HG02798 (cell line): ENCODE data around the gene B4GALT3.
A peak's percentile ranks its signal among the peaks of the same experiment; 100 is the strongest.

Experiments used
- ATAC-seq: cut with Tn5 transposase; IDR thresholded peaks from one replicate; pipeline ENCODE4 v1.9.1; 2021; ENCODE audit warnings: mild to moderate bottlenecking; ENCODE audit not compliant: unreplicated experiment, poor library complexity

The B4GALT3 gene

DNA sequence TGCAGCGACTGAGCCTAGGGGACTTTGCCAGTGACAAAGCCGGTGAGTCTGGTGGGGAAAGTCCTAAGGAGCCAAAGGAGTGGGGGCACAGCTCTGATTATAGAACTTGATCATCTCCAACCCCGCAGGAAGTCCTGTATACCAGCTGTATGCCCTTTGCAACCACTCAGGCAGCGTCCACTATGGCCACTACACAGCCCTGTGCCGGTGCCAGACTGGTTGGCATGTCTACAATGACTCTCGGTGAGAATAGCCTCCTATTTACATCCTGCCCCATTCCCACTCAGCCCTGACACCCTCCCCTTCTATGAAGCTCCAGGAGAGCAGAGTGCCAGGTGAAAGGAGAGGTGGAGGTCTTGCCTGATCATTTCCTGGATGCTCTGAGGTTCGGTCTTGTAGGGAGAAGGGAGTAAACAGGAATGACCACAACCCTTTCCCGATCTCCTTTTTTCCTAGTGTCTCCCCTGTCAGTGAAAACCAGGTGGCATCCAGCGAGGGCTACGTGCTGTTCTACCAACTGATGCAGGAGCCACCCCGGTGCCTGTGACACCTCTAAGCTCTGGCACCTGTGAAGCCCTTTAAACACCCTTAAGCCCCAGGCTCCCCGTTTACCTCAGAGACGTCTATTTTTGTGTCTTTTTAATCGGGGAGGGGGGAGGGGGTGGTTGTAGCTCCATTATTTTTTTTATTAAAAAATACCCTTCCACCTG is 12.3 kb downstream of the B4GALT3 start:
- no peak for ATAC-seq

DNA sequence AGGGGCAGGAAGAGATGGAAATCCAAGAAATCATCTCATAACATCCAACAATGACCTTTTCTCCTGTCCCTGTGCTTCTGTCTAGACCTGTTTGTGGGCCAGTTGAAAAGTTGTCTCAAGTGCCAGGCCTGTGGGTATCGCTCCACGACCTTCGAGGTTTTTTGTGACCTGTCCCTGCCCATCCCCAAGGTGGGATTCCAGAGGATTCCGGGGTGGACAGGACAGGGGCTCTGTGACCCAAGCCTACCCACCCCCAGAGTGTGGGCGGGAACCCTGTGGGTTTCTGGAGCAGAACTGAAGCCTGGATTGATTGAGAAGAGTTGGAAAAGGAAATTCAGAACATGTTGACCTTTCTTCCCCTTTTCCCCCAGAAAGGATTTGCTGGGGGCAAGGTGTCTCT is 13.5 kb downstream of the B4GALT3 start:
- no peak for ATAC-seq

DNA sequence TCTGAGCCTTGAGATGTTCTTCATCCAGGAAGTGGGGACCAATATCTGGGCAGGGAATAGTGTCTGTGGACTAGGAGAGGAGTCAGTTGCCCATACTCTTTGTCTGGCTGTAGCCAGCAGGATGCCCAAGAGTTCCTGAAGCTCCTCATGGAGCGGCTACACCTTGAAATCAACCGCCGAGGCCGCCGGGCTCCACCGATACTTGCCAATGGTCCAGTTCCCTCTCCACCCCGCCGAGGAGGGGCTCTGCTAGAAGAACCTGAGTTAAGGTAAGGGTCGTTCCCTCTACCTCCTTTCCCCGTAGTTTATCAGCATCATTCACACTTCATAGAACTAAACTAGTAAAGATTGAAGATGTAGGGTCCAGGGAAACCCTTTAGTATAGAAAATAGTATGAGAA is 14.5 kb downstream of the B4GALT3 start:
- no peak for ATAC-seq

DNA sequence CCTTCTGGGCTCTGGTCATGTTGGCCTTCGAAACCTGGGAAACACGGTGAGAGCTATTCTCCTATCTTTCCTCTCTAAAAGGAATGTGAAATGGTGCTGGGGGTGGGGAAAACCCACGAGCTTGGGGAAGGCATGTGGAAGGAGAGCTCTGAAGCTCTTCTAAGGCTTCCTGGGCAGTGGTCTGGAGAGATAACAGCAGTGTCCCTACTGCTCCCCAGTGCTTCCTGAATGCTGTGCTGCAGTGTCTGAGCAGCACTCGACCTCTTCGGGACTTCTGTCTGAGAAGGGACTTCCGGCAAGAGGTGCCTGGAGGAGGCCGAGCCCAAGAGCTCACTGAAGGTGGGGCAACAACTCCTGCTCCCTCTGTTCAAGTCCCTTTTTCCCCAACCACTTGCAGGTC is 15.3 kb downstream of the B4GALT3 start:
- ATAC-seq = no peak

DNA sequence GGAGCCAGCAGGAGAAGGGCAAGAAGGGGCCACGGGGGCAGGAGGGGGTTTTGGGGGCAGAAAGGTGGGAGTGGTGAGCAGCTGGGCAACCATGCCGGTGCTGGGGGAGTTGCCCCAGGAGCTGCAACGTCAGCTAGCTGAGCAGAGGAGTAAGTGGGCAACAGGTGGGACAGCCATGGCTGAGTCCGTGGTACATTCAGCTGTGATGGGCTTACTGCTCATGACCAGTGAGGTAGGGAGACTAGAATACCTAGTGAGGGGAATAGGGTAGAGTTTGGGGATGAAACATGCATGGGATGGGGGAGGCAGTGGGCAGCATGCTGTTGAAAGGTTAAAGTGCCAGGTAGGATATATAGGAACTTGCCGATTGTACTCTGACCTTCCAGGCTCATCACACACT is 15.7 kb downstream of the B4GALT3 start:
- ATAC-seq = no peak

DNA sequence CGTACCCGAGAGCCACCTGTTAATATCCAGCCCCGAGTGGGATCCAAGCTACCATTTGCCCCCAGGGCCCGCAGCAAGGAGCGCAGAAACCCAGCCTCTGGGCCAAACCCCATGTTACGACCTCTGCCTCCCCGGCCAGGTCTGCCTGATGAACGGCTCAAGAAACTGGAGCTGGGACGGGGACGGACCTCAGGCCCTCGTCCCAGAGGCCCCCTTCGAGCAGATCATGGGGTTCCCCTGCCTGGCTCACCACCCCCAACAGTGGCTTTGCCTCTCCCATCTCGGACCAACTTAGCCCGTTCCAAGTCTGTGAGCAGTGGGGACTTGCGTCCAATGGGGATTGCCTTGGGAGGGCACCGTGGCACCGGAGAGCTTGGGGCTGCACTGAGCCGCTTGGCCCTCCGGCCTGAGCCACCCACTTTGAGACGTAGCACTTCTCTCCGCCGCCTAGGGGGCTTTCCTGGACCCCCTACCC is 16.6 kb downstream of the B4GALT3 start:
- ATAC-seq = no peak

DNA sequence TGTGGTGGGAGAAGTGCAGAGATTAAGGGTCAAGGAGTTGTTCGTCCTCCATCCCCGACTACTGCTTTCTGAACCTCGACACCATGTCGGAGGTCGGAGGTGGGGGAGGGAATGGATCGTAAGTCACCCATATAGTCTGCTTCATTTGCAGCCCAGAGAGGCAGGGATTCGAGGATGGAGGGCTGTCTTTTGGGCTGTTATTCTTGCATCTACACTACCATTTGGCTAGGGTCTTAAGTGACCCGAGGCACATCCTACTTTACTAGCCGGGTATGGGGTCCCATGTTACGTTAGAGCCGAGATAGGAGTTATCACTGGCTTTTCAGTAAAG is 17.4 kb downstream of the B4GALT3 start:
- no peak for ATAC-seq

DNA sequence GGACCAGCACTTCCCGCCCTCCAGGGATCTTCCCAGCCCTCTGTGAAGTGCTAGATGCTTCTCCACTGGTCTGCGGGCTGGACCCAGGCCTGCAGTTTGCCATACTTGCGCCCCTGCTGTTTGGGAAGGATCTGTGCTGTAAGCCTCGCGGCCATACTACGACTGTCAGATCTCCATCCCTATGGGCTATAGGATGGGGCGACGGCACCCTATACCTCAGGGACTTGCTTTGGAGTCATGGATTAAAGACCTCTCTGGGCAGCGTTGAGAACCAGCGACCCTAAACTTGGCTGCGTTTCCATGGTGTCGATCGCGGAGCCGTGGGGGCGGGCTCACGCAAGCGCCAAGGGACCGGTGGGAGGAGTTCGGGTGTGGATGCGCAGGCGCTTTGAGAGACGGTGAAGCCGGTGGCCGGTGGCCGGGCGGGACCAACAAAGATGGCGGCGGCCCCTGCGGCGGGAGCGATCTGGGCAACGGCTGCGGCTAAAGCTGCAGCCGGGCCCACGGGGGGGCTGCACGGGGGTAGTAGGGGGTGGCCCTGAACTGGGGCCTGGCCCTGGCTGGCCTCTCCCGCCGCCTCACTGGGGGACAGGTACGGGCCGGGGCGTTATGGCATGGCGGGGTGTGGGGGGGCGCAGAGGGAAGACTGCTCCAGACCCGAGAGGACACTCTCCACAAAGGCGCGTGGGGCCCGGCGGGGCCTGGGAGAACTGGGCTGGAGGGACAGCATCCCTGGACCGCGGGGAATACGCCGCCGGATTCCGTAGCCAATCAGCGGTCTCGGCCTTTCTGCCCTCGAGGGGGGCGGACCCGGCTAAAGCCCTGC is 18.0 kb downstream of the B4GALT3 start, which contains the start of gene USP21:
TSS of gene USP21 (plus strand) at position 414 of the 826 bp plus-strand sequence. CDS start 1,141 bp downstream, outside the sequence.
- peak; percentile 93 for ATAC-seq

DNA sequence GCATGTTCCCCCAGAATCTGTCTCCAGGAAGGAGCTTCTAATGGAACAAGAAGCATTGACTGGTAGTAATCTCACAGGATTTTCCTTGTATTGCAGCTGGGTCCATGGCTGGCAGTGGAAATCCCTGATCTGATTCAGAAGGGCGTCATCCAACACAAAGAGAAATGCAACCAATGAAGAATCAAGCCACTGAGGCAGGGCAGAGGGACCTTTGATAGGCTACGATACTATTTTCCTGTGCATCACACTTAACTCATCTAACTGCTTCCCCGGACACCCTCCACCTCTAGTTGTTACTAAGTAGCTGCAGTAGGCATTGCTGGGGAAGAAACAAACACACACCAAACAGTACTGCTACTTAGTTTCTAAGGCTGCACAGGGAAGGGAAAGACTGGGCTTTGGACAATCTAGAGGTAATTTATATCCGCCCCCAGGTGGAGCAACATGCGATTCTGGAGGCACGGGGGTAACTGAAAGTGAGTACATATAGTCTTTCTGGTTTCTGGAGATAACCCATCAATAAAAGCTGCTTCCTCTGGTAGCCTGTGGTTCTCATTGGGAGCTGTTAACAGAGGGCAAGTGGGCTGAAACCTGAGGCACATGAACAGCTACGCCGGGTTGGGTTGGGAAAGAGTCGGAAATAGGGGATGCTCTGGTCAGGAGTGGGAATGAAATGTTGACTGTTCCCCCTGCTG is 18.8 kb downstream of the B4GALT3 start:
- ATAC-seq = no peak

DNA sequence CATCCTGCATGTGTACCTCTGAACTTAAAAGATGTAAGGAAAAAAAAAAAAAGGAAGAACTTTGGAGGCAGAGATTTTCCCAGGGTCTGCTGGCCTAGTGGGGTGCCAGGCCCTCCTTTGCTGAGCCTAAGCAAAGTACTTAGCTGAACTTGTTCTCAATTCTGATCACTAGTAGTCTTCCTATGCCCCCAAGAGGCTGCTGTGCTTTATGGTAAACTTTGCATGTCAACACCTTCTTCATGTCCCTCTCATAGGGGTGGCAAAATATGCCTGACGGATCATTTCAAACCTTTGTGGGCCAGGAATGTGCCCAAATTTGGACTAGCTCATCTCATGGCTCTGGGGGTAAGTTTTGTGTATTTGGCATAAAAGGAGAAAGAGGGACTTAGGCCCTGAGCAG is 19.4 kb downstream of the B4GALT3 start:
- no peak for ATAC-seq

DNA sequence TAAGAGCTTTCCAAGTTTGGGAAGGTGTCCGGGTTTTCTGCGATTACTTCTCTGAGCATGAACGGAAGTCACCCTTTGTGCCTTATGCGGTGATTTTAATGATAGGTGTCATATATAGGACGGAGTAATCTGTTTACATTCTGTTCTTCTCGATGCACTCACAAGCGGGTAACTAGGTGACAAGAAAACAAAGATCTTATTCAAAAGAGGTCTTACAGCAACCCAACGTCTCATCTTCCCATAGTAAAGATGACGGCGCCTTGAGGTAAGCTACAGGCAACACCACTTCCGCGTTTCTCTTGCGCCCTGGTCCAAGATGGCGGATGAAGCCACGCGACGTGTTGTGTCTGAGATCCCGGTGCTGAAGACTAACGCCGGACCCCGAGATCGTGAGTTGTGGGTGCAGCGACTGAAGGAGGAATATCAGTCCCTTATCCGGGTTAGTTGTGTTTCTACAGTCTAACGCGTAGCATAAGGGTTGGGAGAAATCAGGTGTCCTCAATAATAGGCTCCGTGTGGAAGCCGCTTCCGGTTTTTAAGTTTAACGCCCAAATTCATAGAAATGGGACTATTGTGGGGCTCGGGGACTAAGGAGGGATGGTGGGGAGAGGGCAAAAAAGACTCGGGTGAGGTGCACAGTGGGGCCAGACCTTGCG is 23.5 kb downstream of the B4GALT3 start, which contains the start of gene UFC1:
TSS of gene UFC1 (plus strand) at position 297 of the 656 bp plus-strand sequence. CDS start at position 317, 20 bp downstream.
- peak; percentile 96 for ATAC-seq

DNA sequence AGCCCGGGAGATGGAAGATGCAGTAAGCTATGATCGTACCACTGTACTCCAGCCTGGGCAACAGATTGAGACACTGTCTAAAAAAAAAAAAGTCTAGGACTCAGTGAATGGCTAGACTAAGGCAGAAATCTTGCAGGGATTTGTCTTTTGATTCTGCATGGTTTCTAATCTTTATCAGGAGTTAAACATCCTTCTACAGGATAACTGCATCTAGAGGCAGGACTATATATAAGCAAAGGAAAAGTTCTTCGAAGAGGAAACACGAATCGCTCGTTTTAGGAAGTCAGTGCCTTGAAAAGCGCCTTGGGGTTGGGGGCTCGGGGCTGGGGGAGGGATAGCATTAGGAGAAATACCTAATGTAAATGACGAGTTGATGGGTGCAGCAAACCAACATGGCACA is 24.1 kb downstream of the B4GALT3 start:
- ATAC-seq = no peak

DNA sequence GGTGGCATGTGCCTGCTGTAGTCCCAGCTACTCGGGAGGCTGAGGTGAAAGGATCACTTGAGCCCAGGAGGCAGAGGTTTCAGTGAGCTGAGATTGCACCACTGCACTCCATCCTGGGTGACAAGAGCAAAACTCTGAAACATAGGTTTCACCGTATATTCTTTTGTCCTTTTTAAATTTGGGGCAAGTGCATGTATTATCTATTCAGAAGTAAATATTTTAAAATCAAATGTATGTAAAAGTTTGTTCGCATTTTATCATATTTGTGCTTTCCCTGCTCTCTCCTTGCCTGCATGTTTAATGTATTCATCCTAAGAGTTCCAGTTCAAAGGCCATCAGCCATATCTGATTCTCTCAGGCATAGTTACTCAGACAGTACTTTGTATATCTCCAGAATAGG is 31.5 kb downstream of the B4GALT3 start:
- ATAC-seq = no peak

DNA sequence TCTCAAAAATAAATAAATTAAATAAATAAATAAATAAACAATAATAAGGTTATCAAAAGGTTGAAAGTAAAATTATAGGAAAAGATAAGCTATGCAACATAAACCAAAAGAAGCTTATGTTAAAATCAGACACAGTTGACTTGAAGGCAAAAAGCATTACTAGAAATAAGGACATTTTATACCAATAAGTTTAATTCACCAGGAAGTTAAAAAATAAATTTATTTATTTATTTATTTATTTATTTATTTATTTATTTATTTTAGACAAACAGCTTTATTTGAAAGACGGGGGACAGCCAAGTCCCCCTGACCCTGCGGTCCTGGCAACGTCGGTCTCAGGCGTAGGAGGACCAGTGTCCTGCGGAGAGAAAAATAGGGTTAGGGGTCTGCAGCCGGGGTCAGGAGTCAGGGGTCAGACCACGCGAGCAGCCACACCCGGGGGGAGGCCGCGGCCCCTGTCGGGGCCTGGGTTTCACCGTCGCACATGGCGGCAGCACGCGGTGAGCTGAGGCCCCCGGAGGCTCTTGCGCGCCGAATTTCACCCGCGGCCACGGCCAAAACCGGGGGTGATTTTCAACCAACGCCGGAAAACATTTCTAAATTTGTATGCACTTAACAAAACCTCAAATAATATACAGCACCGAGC is 36.4 kb downstream of the B4GALT3 start:
- ATAC-seq = no peak

DNA sequence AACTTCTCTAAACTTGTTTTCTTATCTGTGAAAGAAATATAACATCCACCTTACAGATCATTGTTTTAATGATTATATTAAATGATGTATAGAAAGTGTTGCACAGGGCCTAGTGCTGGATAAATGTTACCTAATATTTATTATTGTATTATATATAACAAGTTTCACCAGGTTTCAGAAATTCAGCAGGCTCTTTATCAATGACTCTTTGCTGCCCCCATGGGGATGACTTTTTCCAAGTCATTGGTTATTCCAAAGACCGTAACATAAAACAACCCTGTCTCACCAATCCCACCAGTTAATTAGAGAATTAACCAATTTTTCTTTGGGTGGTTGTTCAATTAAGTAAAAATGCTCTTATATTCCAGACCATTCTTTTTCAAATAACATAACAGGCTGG is 37.5 kb downstream of the B4GALT3 start:
- ATAC-seq = no peak

DNA sequence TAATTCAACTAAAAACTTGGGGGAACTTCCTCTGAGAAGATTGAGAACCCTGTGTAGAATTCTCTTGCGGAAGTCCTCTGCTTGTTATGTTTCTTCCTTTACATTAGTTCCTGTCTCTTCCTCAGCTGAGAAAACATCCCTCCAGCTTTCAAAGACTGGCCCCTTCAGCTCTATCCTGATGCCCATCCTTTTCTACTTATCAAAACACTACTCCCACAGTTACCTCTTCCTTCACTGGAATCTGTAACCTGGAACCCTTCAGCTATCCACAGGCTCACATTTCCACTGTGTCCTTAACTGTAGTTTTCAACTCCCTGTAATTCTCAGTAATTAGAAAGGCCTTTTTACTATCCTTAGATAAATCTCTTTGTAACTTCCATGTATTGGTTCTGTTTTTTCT is 38.9 kb downstream of the B4GALT3 start:
- ATAC-seq = no peak

DNA sequence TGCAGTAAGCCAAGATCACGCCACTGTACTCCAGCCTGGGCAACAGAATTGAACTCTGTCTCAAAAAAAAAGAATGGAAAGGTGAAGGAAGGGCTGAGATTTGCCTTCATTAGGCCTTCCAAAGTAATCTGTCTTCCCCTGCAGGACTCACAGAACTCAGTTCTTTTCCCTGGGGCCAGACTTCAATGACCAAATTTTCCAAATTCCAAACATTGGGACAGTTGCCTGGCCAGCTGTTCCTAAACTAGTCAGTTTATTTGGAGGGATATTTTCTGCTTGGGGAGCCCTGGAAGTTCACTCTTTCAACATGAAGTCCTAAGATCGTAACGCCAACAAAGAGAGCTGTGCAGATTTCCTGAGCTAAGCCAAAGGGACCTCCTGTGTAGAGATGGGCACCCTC is 39.4 kb downstream of the B4GALT3 start:
- ATAC-seq = no peak

DNA sequence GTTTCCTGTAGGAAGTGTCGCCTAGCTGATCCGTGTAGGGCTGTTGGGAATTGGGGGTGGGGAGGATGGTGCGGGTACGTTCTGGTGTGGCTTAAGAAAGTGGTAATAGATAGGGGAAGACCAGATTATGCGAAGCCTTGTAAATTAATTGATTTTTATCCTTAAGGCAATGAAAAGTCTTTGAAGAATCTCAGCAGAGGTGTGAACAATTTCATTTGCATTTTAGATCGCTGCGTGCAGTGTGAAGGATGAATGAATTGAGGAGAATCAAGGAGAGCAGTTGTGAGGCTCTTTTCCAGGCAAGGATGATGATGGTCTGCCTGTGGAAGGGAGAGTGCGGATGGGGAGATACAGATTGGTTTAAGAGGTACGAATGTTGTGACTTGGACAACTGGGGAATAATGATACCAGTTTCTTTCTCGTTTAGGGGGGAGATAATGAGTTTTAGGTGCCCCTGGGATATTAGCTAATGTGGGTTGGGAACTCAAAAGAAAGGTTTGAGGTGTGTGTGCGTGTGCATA is 44.0 kb downstream of the B4GALT3 start:
- peak; percentile 4 for ATAC-seq

DNA sequence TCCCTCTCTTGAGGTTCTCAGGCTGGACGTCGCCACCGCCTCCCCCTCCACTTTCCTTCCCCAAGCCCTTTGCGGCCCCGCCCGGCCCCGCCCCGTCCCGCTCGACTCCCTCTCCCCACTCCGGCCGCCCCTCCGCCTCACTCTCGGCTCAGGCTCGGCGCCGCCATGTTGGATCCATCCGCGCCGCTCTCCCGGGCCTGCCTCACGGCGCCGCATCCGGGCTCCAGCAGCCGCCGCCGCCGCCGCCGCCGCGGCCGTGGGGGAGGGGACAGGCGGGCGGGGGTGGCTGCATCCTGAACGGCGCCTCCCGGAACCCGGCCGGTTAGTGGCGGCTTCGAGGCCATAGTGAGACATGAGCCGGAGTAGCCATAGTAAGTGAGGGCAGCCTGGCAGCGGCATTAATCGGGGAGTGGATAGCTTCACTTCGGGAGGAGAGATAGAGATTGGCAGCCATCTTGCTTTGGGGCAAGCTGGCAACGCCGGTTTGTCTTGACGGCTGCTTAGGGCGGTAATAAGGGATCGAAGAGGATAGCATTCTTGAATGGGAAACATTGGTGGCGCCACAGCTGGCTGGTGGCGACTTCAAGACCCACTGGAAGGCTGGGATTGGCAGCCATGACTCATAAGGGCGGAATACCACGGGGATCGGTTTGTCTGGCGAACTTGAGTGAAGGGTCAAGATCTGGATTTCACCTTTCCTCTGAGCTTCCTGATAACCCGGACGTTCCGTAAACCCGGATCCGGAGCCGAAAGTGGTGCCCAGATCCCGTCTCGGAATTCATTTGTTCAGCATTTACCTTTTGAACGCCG is 44.7 kb downstream of the B4GALT3 start, which contains the start of gene DEDD:
TSS of gene DEDD (minus strand) at position 258 of the 810 bp plus-strand sequence. CDS start 8,205 bp downstream, outside the sequence.
- ATAC-seq = peak; percentile 95
